Endothelial cell of umbilical vein (primary cell): ENCODE results near the gene EXOC3L1.

Experiments used
- EZH2 ChIP-seq: IDR thresholded peaks from 2 replicates; pipeline ENCODE4 v1.6.1; 2012; ENCODE audit warnings: borderline replicate concordance, low read depth, mild to moderate bottlenecking, moderate library complexity, low read length, inconsistent platforms; ENCODE audit not compliant: severe bottlenecking
- POLR2A ChIP-seq: IDR thresholded peaks from 2 replicates; pipeline ENCODE4 v1.6.1; 2012; ENCODE audit warnings: low read depth, mild to moderate bottlenecking, control low read depth, low read length
- POLR2AphosphoS5 ChIP-seq: IDR thresholded peaks from 2 replicates; pipeline ENCODE4 v1.6.1; 2012; ENCODE audit warnings: low read depth, mild to moderate bottlenecking, control low read depth, low read length, moderate library complexity; ENCODE audit not compliant: insufficient read depth
- TF ChIP-seq, protein P1 (sequence below), 2 donors: IDR thresholded peaks; 1 replicate in 1 of 2; 2 replicates in 1 of 2; pipeline ENCODE4 v1.5.1; 2011; ENCODE audit warnings: low read length in 2 of 2, mild to moderate bottlenecking in 2 of 2, moderate library complexity in 2 of 2, control low read depth in 1 of 2, inconsistent platforms in 1 of 2, low read depth in 1 of 2; ENCODE audit not compliant: insufficient read depth in 1 of 2; ENCODE audit errors: extremely low read depth in 1 of 2

- TF ChIP-seq, protein P1, sequence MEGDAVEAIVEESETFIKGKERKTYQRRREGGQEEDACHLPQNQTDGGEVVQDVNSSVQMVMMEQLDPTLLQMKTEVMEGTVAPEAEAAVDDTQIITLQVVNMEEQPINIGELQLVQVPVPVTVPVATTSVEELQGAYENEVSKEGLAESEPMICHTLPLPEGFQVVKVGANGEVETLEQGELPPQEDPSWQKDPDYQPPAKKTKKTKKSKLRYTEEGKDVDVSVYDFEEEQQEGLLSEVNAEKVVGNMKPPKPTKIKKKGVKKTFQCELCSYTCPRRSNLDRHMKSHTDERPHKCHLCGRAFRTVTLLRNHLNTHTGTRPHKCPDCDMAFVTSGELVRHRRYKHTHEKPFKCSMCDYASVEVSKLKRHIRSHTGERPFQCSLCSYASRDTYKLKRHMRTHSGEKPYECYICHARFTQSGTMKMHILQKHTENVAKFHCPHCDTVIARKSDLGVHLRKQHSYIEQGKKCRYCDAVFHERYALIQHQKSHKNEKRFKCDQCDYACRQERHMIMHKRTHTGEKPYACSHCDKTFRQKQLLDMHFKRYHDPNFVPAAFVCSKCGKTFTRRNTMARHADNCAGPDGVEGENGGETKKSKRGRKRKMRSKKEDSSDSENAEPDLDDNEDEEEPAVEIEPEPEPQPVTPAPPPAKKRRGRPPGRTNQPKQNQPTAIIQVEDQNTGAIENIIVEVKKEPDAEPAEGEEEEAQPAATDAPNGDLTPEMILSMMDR (IDR thresholded peaks at IDR 0.05; ENCODE audit: extremely low read depth in 1 of 2, insufficient read depth in 1 of 2, low read depth in 1 of 2, low read length in 2 of 2), result no peak
- TF ChIP-seq POLR2A (no peak), EZH2 (no peak), POLR2AphosphoS5 (no peak)
These were observed 22.8 kb upstream of the EXOC3L1 start for GRCh38 chr16:67212766-67213165.
